ENCODE measurements around the gene SLC29A3.

The SLC29A3 gene

GRCh38 chr10:71351087-71351486 lies 32.0 kb downstream of the SLC29A3 start:
- no peaks in the 10 kb centered on the region for H3K4me1 ChIP-seq (ENCODE audit: control insufficient read depth, low read depth, low read length)
- no peak overlapping the region for H2BK5ac ChIP-seq (ENCODE audit: low read length)
- no peak for DNase-seq
- H3K4me2 ChIP-seq (ENCODE audit: low read length), result no peak overlapping the region
- H2AK5ac ChIP-seq (ENCODE audit: low read length), result no peak overlapping the region
- H3K79me2 ChIP-seq (ENCODE audit: control insufficient read depth, insufficient read depth, low read length), result no peaks in the 10 kb centered on the region
- H3K79me1 ChIP-seq (ENCODE audit: low read length), result no peaks in the 10 kb centered on the region
- H4K5ac ChIP-seq (ENCODE audit: low read length), result no peak overlapping the region
- H2BK120ac ChIP-seq (ENCODE audit: low read depth, low read length), result no peak overlapping the region
- no peak overlapping the region for H4K8ac ChIP-seq (ENCODE audit: low read depth, low read length)
- no peak overlapping the region for H3K18ac ChIP-seq (ENCODE audit: low read length)
- H3K56ac ChIP-seq (ENCODE audit: low read length), result no peak overlapping the region
- H3K23ac ChIP-seq (ENCODE audit: low read length), result no peak overlapping the region
- WGBS (ENCODE audit: extremely low coverage, insufficient coverage, low lambda C conversion rate), result no CpG with 5 or more reads among the region's 6 CpGs
- H2BK15ac ChIP-seq (replicated peaks; ENCODE audit: low read depth), result no peak overlapping the region
- no peaks in the 10 kb centered on the region for H3K27me3 ChIP-seq (ENCODE audit: insufficient read depth, low read length, poor library complexity)
- no peaks in the 10 kb centered on the region for H3K36me3 ChIP-seq (ENCODE audit: control insufficient read depth, insufficient read depth, low read length)
- no peak overlapping the region for H3K27ac ChIP-seq (ENCODE audit: low read depth, low read length)
- no peak overlapping the region for H3K4ac ChIP-seq (ENCODE audit: low read depth, low read length)
- H3K4me3 ChIP-seq (ENCODE audit: low read length), result no peak overlapping the region
- no peak overlapping the region for H3K9ac ChIP-seq (ENCODE audit: low read length)

GRCh38 chr10:71351628-71352319 lies 32.7 kb downstream of the SLC29A3 start:
- Histone ChIP-seq H4K5ac (ENCODE audit: low read length) (no peak overlapping the region), H3K27me3 (ENCODE audit: insufficient read depth, low read length, poor library complexity) (no peaks in the 10 kb centered on the region), H2BK5ac (ENCODE audit: low read length) (no peak overlapping the region), H2BK120ac (ENCODE audit: low read depth, low read length) (no peak overlapping the region), H3K79me2 (ENCODE audit: control insufficient read depth, insufficient read depth, low read length) (no peaks in the 10 kb centered on the region), H2BK15ac (replicated peaks; ENCODE audit: low read depth) (no peak overlapping the region), H3K23ac (ENCODE audit: low read length) (no peak overlapping the region), H3K18ac (ENCODE audit: low read length) (no peak overlapping the region), H3K4me3 (ENCODE audit: low read length) (no peak overlapping the region), H3K9ac (ENCODE audit: low read length) (no peak overlapping the region), H3K56ac (ENCODE audit: low read length) (no peak overlapping the region), H2AK5ac (ENCODE audit: low read length) (no peak overlapping the region), H3K79me1 (ENCODE audit: low read length) (no peaks in the 10 kb centered on the region), H3K4me1 (ENCODE audit: control insufficient read depth, low read depth, low read length) (no peaks in the 10 kb centered on the region), H4K8ac (ENCODE audit: low read depth, low read length) (no peak overlapping the region), H3K27ac (ENCODE audit: low read depth, low read length) (no peak overlapping the region), H3K4me2 (ENCODE audit: low read length) (no peak overlapping the region), H3K4ac (ENCODE audit: low read depth, low read length) (no peak overlapping the region), H3K36me3 (ENCODE audit: control insufficient read depth, insufficient read depth, low read length) (no peaks in the 10 kb centered on the region)
- no CpG with 5 or more reads among the region's 14 CpGs for WGBS (ENCODE audit: extremely low coverage, insufficient coverage, low lambda C conversion rate)
- DNase-seq, result no peak

GRCh38 chr10:71353639-71354038 lies 34.6 kb downstream of the SLC29A3 start:
- H2BK5ac ChIP-seq (ENCODE audit: low read length), result no peak overlapping the region
- H3K4me2 ChIP-seq (ENCODE audit: low read length), result no peak overlapping the region
- H3K79me2 ChIP-seq (ENCODE audit: control insufficient read depth, insufficient read depth, low read length), result no peaks in the 10 kb centered on the region
- no peak overlapping the region for H3K27ac ChIP-seq (ENCODE audit: low read depth, low read length)
- H2BK120ac ChIP-seq (ENCODE audit: low read depth, low read length), result no peak overlapping the region
- no peak overlapping the region for H3K9ac ChIP-seq (ENCODE audit: low read length)
- no peaks in the 10 kb centered on the region for H3K27me3 ChIP-seq (ENCODE audit: insufficient read depth, low read length, poor library complexity)
- H3K4me1 ChIP-seq (ENCODE audit: control insufficient read depth, low read depth, low read length), result no peaks in the 10 kb centered on the region
- WGBS (ENCODE audit: extremely low coverage, insufficient coverage, low lambda C conversion rate), result no CpG with 5 or more reads among the region's 9 CpGs
- no peak for DNase-seq
- no peaks in the 10 kb centered on the region for H3K79me1 ChIP-seq (ENCODE audit: low read length)
- H3K18ac ChIP-seq (ENCODE audit: low read length), result no peak overlapping the region
- H4K8ac ChIP-seq (ENCODE audit: low read depth, low read length), result no peak overlapping the region
- no peak overlapping the region for H3K4ac ChIP-seq (ENCODE audit: low read depth, low read length)
- no peak overlapping the region for H3K4me3 ChIP-seq (ENCODE audit: low read length)
- H3K23ac ChIP-seq (ENCODE audit: low read length), result no peak overlapping the region
- no peak overlapping the region for H2AK5ac ChIP-seq (ENCODE audit: low read length)
- H2BK15ac ChIP-seq (replicated peaks; ENCODE audit: low read depth), result no peak overlapping the region
- no peak overlapping the region for H3K56ac ChIP-seq (ENCODE audit: low read length)
- no peaks in the 10 kb centered on the region for H3K36me3 ChIP-seq (ENCODE audit: control insufficient read depth, insufficient read depth, low read length)
- H4K5ac ChIP-seq (ENCODE audit: low read length), result no peak overlapping the region

- Histone ChIP-seq H3K23ac (ENCODE audit: low read length) (no peak overlapping the region), H4K5ac (ENCODE audit: low read length) (no peak overlapping the region), H2AK5ac (ENCODE audit: low read length) (no peak overlapping the region), H3K79me1 (ENCODE audit: low read length) (no peaks in the 10 kb centered on the region), H3K4ac (ENCODE audit: low read depth, low read length) (no peak overlapping the region), H3K18ac (ENCODE audit: low read length) (no peak overlapping the region), H2BK15ac (replicated peaks; ENCODE audit: low read depth) (no peak overlapping the region), H3K36me3 (ENCODE audit: control insufficient read depth, insufficient read depth, low read length) (no peaks in the 10 kb centered on the region), H3K9ac (ENCODE audit: low read length) (no peak overlapping the region), H3K27ac (ENCODE audit: low read depth, low read length) (no peak overlapping the region), H3K27me3 (ENCODE audit: insufficient read depth, low read length, poor library complexity) (no peaks in the 10 kb centered on the region), H3K79me2 (ENCODE audit: control insufficient read depth, insufficient read depth, low read length) (no peaks in the 10 kb centered on the region), H3K4me2 (ENCODE audit: low read length) (no peak overlapping the region), H3K56ac (ENCODE audit: low read length) (no peak overlapping the region), H2BK5ac (ENCODE audit: low read length) (no peak overlapping the region), H4K8ac (ENCODE audit: low read depth, low read length) (no peak overlapping the region), H2BK120ac (ENCODE audit: low read depth, low read length) (no peak overlapping the region), H3K4me1 (ENCODE audit: control insufficient read depth, low read depth, low read length) (no peaks in the 10 kb centered on the region), H3K4me3 (ENCODE audit: low read length) (no peak overlapping the region)
- no CpG with 5 or more reads among the region's 7 CpGs for WGBS (ENCODE audit: extremely low coverage, insufficient coverage, low lambda C conversion rate)
- no peak for DNase-seq
These were observed 35.7 kb downstream of the SLC29A3 start for GRCh38 chr10:71354776-71355175.

GRCh38 chr10:71355886-71356285 lies 36.8 kb downstream of the SLC29A3 start:
- Histone ChIP-seq H2BK15ac (replicated peaks; ENCODE audit: low read depth) (no peak overlapping the region), H2AK5ac (ENCODE audit: low read length) (no peak overlapping the region), H3K79me2 (ENCODE audit: control insufficient read depth, insufficient read depth, low read length) (no peaks in the 10 kb centered on the region), H3K27ac (ENCODE audit: low read depth, low read length) (no peak overlapping the region), H3K4me2 (ENCODE audit: low read length) (no peak overlapping the region), H3K79me1 (ENCODE audit: low read length) (no peaks in the 10 kb centered on the region), H3K27me3 (ENCODE audit: insufficient read depth, low read length, poor library complexity) (no peaks in the 10 kb centered on the region), H3K4me1 (ENCODE audit: control insufficient read depth, low read depth, low read length) (no peaks in the 10 kb centered on the region), H3K9ac (ENCODE audit: low read length) (no peak overlapping the region), H3K23ac (ENCODE audit: low read length) (no peak overlapping the region), H3K56ac (ENCODE audit: low read length) (no peak overlapping the region), H3K36me3 (ENCODE audit: control insufficient read depth, insufficient read depth, low read length) (no peaks in the 10 kb centered on the region), H3K18ac (ENCODE audit: low read length) (no peak overlapping the region), H4K5ac (ENCODE audit: low read length) (no peak overlapping the region), H2BK5ac (ENCODE audit: low read length) (no peak overlapping the region), H3K4me3 (ENCODE audit: low read length) (no peak overlapping the region), H3K4ac (ENCODE audit: low read depth, low read length) (no peak overlapping the region), H4K8ac (ENCODE audit: low read depth, low read length) (no peak overlapping the region), H2BK120ac (ENCODE audit: low read depth, low read length) (no peak overlapping the region)
- no peak for DNase-seq
- no CpG with 5 or more reads among the region's 12 CpGs for WGBS (ENCODE audit: extremely low coverage, insufficient coverage, low lambda C conversion rate)

GRCh38 chr10:71357792-71358265 lies 38.8 kb downstream of the SLC29A3 start:
- no peak overlapping the region for H3K56ac ChIP-seq (ENCODE audit: low read length)
- no peak for DNase-seq
- H4K5ac ChIP-seq (ENCODE audit: low read length), result no peak overlapping the region
- H2BK5ac ChIP-seq (ENCODE audit: low read length), result no peak overlapping the region
- H3K4me2 ChIP-seq (ENCODE audit: low read length), result no peak overlapping the region
- no peaks in the 10 kb centered on the region for H3K36me3 ChIP-seq (ENCODE audit: control insufficient read depth, insufficient read depth, low read length)
- no peak overlapping the region for H4K8ac ChIP-seq (ENCODE audit: low read depth, low read length)
- no peak overlapping the region for H3K27ac ChIP-seq (ENCODE audit: low read depth, low read length)
- no peak overlapping the region for H2BK120ac ChIP-seq (ENCODE audit: low read depth, low read length)
- H3K23ac ChIP-seq (ENCODE audit: low read length), result no peak overlapping the region
- H3K79me1 ChIP-seq (ENCODE audit: low read length), result no peaks in the 10 kb centered on the region
- no peak overlapping the region for H3K9ac ChIP-seq (ENCODE audit: low read length)
- H3K4me3 ChIP-seq (ENCODE audit: low read length), result no peak overlapping the region
- H3K79me2 ChIP-seq (ENCODE audit: control insufficient read depth, insufficient read depth, low read length), result no peaks in the 10 kb centered on the region
- no peaks in the 10 kb centered on the region for H3K4me1 ChIP-seq (ENCODE audit: control insufficient read depth, low read depth, low read length)
- WGBS (ENCODE audit: extremely low coverage, insufficient coverage, low lambda C conversion rate), result no CpG with 5 or more reads among the region's 7 CpGs
- H3K27me3 ChIP-seq (ENCODE audit: insufficient read depth, low read length, poor library complexity), result no peaks in the 10 kb centered on the region
- H2BK15ac ChIP-seq (replicated peaks; ENCODE audit: low read depth), result no peak overlapping the region
- H3K4ac ChIP-seq (ENCODE audit: low read depth, low read length), result no peak overlapping the region
- H3K18ac ChIP-seq (ENCODE audit: low read length), result no peak overlapping the region
- H2AK5ac ChIP-seq (ENCODE audit: low read length), result no peak overlapping the region

Measured in mesendoderm (in vitro differentiated cells).